ENCODE measurements around the gene FAM209B.

- TF ChIP-seq CTCF (IDR thresholded peaks at IDR 0.05; ENCODE audit: low read depth, low read length, poor library complexity, severe bottlenecking) (no peak), EZH2phosphoT487 (IDR thresholded peaks at IDR 0.05; ENCODE audit: borderline replicate concordance, low read length) (no peak)
Observed at GRCh38 chr20:56487216-56487615, 45.8 kb upstream of the FAM209B start.

All from DOHH2 (cell line).